Suprapubic skin (tissue), 4 donors: ENCODE results near the gene CDH22.

Experiments used
- CTCF ChIP-seq, 2 donors: fragments of 200-600 bp in 1 of 2; fragments of 450-650 bp in 1 of 2; sonication (generic) in 1 of 2; IDR thresholded peaks; one replicate each; pipeline ENCODE4 v1.5.1; 2016 to 2019; ENCODE audit warnings: antibody characterized with exemption in 2 of 2, mild to moderate bottlenecking in 1 of 2, moderate library complexity in 1 of 2
- EP300 ChIP-seq: sonication (generic); formaldehyde crosslinking; IDR thresholded peaks from one replicate; pipeline ENCODE4 v1.6.1; 2017; ENCODE audit warnings: antibody characterized with exemption
- POLR2AphosphoS5 ChIP-seq, 3 donors: sonication (generic); formaldehyde crosslinking; IDR thresholded peaks; one replicate each; pipeline ENCODE4 v1.6.1; 2017; ENCODE audit warnings: antibody characterized with exemption in 3 of 3

- TF ChIP-seq CTCF (IDR thresholded peaks at IDR 0.05): no peak
- TF ChIP-seq POLR2AphosphoS5 (IDR thresholded peaks at IDR 0.05): no peak
- TF ChIP-seq EP300: no peak
Observed at GRCh38 chr20:46240881-46241280, 67.4 kb downstream of the CDH22 start.
